HepG2 (cell line): ENCODE data around the gene VTN. TPM values are rescaled to one million over a fixed set of nuclear protein-coding genes. Genes with fewer than 3 reads are reported as not detected.

ENCODE experiments used
- ARID2 ChIP-seq: sonication (generic); formaldehyde crosslinking; IDR thresholded peaks from 2 replicates; pipeline ENCODE4 v1.8.1; 2022; ENCODE audit warnings: mild to moderate bottlenecking, missing genetic modification reagents, borderline replicate concordance
- ARNTL ChIP-seq: sonication (generic); formaldehyde crosslinking; IDR thresholded peaks from 2 replicates; pipeline ENCODE4 v1.4.0; 2020; ENCODE audit warnings: mild to moderate bottlenecking, missing genetic modification reagents
- DNMT1 ChIP-seq: sonication (generic); formaldehyde crosslinking; IDR thresholded peaks from 2 replicates; pipeline ENCODE4 v1.5.1; 2020; ENCODE audit warnings: mild to moderate bottlenecking, missing genetic modification reagents
- FOXP4 ChIP-seq: sonication (generic); formaldehyde crosslinking; IDR thresholded peaks from 2 replicates; pipeline ENCODE4 v1.4.0; 2020; ENCODE audit warnings: missing genetic modification reagents
- GATAD1 ChIP-seq: IDR thresholded peaks from 2 replicates; pipeline ENCODE4 v1.6.1; 2016; ENCODE audit warnings: missing genetic modification reagents, missing compliant biosample characterization
- HOXA9 ChIP-seq: sonication (generic); formaldehyde crosslinking; IDR thresholded peaks from 2 replicates; pipeline ENCODE4 v1.8.1; 2022; ENCODE audit warnings: missing genetic modification reagents, mild to moderate bottlenecking, moderate library complexity, borderline replicate concordance
- MEIS2 ChIP-seq: sonication (generic); formaldehyde crosslinking; IDR thresholded peaks from 2 replicates; pipeline ENCODE4 v1.9.0; 2021; ENCODE audit warnings: mild to moderate bottlenecking, missing genetic modification reagents
- NFYC ChIP-seq: IDR thresholded peaks from 2 replicates; pipeline ENCODE4 v1.6.1; 2016; ENCODE audit warnings: missing genetic modification reagents, missing compliant biosample characterization
- SPEN ChIP-seq: sonication (generic); formaldehyde crosslinking; IDR thresholded peaks from 2 replicates; pipeline ENCODE4 v1.5.1; 2020; ENCODE audit warnings: low read depth, mild to moderate bottlenecking, missing genetic modification reagents
- TCF7 ChIP-seq: sonication (generic); IDR thresholded peaks from 2 replicates; pipeline ENCODE4 v1.6.1; 2016; ENCODE audit warnings: antibody characterized with exemption, low read depth
- ZBTB14 ChIP-seq: sonication (generic); formaldehyde crosslinking; IDR thresholded peaks from 2 replicates; pipeline ENCODE4 v1.4.0; 2020; ENCODE audit warnings: missing genetic modification reagents
- ZFP36L2 ChIP-seq: sonication (generic); formaldehyde crosslinking; IDR thresholded peaks from 2 replicates; pipeline ENCODE4 v1.4.0; 2020; ENCODE audit warnings: missing genetic modification reagents
- ZNF337 ChIP-seq: sonication (generic); formaldehyde crosslinking; IDR thresholded peaks from 2 replicates; pipeline ENCODE4 v1.5.1; 2020; ENCODE audit warnings: missing genetic modification reagents, low read depth, mild to moderate bottlenecking, borderline replicate concordance
- ZNF34 ChIP-seq: sonication (generic); formaldehyde crosslinking; IDR thresholded peaks from 2 replicates; pipeline ENCODE4 v1.4.0; 2020; ENCODE audit warnings: mild to moderate bottlenecking, missing genetic modification reagents, borderline replicate concordance
- ZNF503 ChIP-seq: sonication (generic); formaldehyde crosslinking; IDR thresholded peaks from 2 replicates; pipeline ENCODE4 v1.4.0; 2020; ENCODE audit warnings: missing genetic modification reagents
- ZNF549 ChIP-seq: sonication (generic); formaldehyde crosslinking; IDR thresholded peaks from 2 replicates; pipeline ENCODE4 v1.5.0; 2020; ENCODE audit warnings: missing genetic modification reagents
- ZNF574 ChIP-seq: sonication (generic); formaldehyde crosslinking; IDR thresholded peaks from 2 replicates; pipeline ENCODE4 v1.4.0; 2020; ENCODE audit warnings: missing genetic modification reagents
- polyA plus RNA-seq, 8 experiments: library from polyadenylated mRNA; depleted of rRNA in 3 of 8; stranded (reverse) in 7 of 8; unstranded in 1 of 8; fragments of >200 nt; fragmentation: Illumina TruSeq in 4 of 8; extraction: Trizol in 4 of 8; gene quantifications; 2 replicates each; pipeline versions ENCODE4 v1.2.1 to v1.2.3, GENCODE V29; 2011 to 2016; ENCODE audit warnings: low read depth in 4 of 8, missing spikeins in 1 of 8, mixed read lengths in 1 of 8; ENCODE audit not compliant: insufficient read depth in 1 of 8
- total RNA-seq, 5 experiments: library from RNA; depleted of rRNA; stranded (reverse); fragments of >200 nt; fragmentation: Illumina TruSeq; extraction: Trizol; gene quantifications; 2 replicates each; pipeline ENCODE4 v1.2.3, GENCODE V29; 2016; ENCODE audit warnings: low read depth in 1 of 5
- TF ChIP-seq, protein P1 (sequence below): sonication (generic); formaldehyde crosslinking; IDR thresholded peaks from 2 replicates; pipeline ENCODE4 v1.4.0; 2020; ENCODE audit warnings: missing genetic modification reagents
- TF ChIP-seq, protein P2 (sequence below): sonication (generic); formaldehyde crosslinking; IDR thresholded peaks from 2 replicates; pipeline ENCODE4 v1.5.1; 2020; ENCODE audit warnings: missing genetic modification reagents, mild to moderate bottlenecking, borderline replicate concordance
- TF ChIP-seq, protein P3 (sequence below): sonication (generic); formaldehyde crosslinking; IDR thresholded peaks from 2 replicates; pipeline ENCODE4 v1.4.0; 2020; ENCODE audit warnings: missing genetic modification reagents

Gene VTN
- total and polyA plus RNA-seq, 2 of the 13 experiments (the other 11 are each of a cell fraction or from before 2014, with no cell fraction given) = 108 to 131 TPM

- TF ChIP-seq ZNF503 (CRISPR knock-in tag) = peak; percentile 90
- TF ChIP-seq, protein P1, sequence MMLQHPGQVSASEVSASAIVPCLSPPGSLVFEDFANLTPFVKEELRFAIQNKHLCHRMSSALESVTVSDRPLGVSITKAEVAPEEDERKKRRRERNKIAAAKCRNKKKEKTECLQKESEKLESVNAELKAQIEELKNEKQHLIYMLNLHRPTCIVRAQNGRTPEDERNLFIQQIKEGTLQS (CRISPR knock-in tag) = no peak; the same call in 1 of the 2 replicates
- TF ChIP-seq, protein P2, sequence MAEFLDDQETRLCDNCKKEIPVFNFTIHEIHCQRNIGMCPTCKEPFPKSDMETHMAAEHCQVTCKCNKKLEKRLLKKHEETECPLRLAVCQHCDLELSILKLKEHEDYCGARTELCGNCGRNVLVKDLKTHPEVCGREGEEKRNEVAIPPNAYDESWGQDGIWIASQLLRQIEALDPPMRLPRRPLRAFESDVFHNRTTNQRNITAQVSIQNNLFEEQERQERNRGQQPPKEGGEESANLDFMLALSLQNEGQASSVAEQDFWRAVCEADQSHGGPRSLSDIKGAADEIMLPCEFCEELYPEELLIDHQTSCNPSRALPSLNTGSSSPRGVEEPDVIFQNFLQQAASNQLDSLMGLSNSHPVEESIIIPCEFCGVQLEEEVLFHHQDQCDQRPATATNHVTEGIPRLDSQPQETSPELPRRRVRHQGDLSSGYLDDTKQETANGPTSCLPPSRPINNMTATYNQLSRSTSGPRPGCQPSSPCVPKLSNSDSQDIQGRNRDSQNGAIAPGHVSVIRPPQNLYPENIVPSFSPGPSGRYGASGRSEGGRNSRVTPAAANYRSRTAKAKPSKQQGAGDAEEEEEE = peak; percentile 14; the same call in 1 of the 2 replicates
- TF ChIP-seq GATAD1 (CRISPR knock-in tag) = peak; percentile 73
- peak; percentile 60 for TF ChIP-seq TCF7
- no peak for TF ChIP-seq ZNF34 (CRISPR knock-in tag)
- no peak for TF ChIP-seq HOXA9 (CRISPR knock-in tag)
- peak; percentile 90 for TF ChIP-seq FOXP4 (CRISPR knock-in tag)
- TF ChIP-seq ZBTB14 (CRISPR knock-in tag) = no peak
- TF ChIP-seq ARNTL (CRISPR knock-in tag) = peak; percentile 68; the same call in 1 of the 2 replicates
- no peak for TF ChIP-seq ARID2
- no peak for TF ChIP-seq DNMT1
- TF ChIP-seq ZFP36L2 (CRISPR knock-in tag) = no peak
- TF ChIP-seq SPEN = peak; percentile 77
- no peak for TF ChIP-seq ZNF337 (CRISPR knock-in tag)
- TF ChIP-seq MEIS2 (CRISPR knock-in tag) = peak; percentile 97
- TF ChIP-seq, protein P3, sequence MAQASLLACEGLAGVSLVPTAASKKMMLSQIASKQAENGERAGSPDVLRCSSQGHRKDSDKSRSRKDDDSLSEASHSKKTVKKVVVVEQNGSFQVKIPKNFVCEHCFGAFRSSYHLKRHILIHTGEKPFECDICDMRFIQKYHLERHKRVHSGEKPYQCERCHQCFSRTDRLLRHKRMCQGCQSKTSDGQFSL (CRISPR knock-in tag) = peak; percentile 81; the same call in 1 of the 2 replicates
- no peak; the same call in 1 of the 2 replicates for TF ChIP-seq NFYC (CRISPR knock-in tag)
- TF ChIP-seq ZNF549 (CRISPR knock-in tag) = no peak
- peak; percentile 88 for TF ChIP-seq ZNF574 (CRISPR knock-in tag)
Observed at GRCh38 chr17:28368306-28368831, 1.7 kb downstream of the VTN start (continued).
